ENCODE measurements around the gene PLS3.
A peak's percentile ranks its signal among the peaks of the same experiment; 100 is the strongest.
"Not testable (repeated sequence)": the region's sequence is repeated elsewhere in the genome, so short reads cannot be mapped to it uniquely, and the experiment has no call there.

PLS3 gene, protein sequence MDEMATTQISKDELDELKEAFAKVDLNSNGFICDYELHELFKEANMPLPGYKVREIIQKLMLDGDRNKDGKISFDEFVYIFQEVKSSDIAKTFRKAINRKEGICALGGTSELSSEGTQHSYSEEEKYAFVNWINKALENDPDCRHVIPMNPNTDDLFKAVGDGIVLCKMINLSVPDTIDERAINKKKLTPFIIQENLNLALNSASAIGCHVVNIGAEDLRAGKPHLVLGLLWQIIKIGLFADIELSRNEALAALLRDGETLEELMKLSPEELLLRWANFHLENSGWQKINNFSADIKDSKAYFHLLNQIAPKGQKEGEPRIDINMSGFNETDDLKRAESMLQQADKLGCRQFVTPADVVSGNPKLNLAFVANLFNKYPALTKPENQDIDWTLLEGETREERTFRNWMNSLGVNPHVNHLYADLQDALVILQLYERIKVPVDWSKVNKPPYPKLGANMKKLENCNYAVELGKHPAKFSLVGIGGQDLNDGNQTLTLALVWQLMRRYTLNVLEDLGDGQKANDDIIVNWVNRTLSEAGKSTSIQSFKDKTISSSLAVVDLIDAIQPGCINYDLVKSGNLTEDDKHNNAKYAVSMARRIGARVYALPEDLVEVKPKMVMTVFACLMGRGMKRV

GRCh38 chrX:115560978-115561604 is at the start of gene PLS3:
PLS3 (plus strand) TSS chrX:115561174; CDS start chrX:115610251, 49,077 bp downstream.
- peak; percentile 88 for DNase-seq

DNA sequence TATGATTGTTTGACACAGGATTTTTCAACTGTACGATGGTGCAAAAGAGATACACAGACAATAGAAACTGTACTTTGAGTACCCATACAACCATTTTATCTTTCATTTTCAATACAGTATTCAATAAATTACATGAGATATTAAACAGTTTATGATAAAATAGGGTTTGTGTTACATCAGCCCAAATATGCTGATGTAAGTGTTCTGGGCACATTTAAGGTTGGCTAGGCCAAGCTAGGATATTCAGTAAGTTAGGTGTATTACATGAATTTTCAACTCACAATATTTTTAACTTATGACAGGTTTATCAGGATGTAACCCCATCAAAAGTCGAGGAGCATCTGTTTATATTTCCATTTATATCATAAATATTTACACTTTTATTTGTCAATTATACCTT is 42.9 kb upstream of the PLS3 start:
- DNase-seq, result no peak

DNA sequence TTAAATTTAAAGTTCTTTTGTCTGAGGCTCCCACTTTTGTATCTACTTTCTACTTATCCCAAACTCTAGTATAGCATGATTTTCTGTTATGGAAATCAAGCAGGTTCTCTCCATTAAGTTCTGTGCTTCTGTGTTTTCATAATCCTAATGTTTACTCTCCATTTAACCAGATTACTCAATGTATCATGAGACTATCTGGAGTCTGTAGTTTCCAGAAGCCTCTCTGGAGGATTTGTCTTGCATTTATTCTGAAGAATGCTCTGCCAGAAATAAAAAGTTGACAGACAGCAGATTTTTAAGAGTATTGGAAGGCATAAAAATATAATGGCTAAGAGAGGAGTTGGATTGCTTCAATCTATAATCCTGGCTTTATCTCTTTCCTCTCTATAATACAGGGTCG is 39.2 kb upstream of the PLS3 start:
- no peak for DNase-seq

GRCh38 chrX:115522952-115523351 is 38.0 kb upstream of the PLS3 start:
- DNase-seq, result no peak

DNA sequence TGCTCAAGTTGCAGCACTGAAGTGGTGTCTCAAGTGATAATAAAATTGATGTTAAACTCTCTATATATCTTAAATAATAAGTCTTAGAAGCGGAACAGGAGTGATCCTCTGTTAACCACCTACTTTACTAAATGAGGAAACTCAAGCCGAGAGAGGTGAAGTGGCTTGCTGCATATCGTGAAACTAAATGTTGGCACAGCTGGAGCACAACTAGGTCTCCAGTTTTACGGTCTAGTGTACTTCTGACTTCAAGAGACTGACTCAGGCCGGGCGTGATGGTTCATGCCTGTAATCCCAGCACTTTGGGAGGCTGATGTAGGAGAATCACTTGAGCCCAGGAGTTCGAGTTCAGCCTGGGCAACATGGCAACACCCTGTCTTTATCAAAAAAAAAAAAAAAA is 35.5 kb upstream of the PLS3 start:
- no peak for DNase-seq

- no peak for DNase-seq
Measured at GRCh38 chrX:115531818-115532403, 29.1 kb upstream of the PLS3 start.

DNA sequence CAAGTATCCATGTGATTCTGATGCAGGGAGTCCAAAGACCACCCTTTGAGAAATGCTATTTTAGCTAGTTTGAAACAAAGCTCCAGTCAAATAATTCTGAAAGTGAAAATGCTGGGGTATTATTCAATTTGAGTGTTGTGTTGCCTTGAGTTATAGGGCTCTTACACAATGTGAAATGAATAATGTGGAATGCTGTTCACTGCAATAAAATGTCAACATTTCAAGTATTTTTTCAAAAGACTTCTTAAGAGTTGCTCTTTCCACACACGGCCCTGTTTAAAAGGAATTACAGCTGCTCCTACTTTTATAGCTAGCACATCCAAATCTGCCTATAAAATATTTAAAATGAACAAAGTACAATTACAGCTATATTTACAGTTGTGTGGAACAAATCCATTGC is 27.5 kb upstream of the PLS3 start:
- DNase-seq, result no peak

- DNase-seq, result no peak
Measured at GRCh38 chrX:115534383-115534782, 26.6 kb upstream of the PLS3 start.

DNA sequence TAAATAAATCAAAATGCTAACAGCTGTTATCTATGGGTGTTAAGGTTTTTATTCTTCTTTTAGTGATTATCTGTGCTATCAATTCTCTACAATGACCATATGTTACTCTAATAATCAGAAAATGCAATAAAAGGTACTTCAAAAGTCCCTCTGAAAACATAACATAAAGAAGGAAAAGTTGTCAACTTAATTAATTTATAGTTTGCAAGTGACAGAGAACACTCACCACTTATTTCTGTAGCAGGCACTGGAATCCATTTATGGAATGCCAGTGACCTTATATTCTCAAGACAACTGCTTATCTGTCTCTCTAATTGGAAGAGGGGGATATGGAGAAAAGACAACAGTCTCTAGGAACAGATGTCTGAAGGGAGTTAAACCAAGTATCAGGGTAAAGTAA is 25.6 kb upstream of the PLS3 start:
- DNase-seq, result no peak

GRCh38 chrX:115535844-115536243 is 25.1 kb upstream of the PLS3 start:
- no peak for DNase-seq

- no peak for DNase-seq
Measured at GRCh38 chrX:115539841-115540240, 21.1 kb upstream of the PLS3 start.

DNA sequence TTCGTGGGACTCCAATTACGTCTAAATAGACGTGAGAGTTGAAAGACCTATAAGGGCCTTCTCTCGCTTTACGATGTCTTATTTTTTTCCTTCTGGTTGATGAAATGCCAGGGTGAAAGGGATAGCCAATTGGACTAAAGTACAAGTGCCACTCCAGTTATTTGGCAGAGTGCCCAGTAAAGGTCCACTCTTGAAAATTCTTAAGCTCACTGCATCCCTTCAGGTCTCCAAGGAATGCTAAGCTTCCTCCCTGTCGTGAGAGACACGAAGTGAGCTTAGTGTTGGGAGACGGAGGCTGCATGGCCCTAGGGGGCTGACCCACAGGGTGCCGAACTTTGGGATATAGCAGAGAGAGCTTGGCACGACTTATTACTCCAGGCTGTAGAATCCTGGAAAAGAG is 19.9 kb upstream of the PLS3 start:
- DNase-seq, result not testable (repeated sequence)

DNA sequence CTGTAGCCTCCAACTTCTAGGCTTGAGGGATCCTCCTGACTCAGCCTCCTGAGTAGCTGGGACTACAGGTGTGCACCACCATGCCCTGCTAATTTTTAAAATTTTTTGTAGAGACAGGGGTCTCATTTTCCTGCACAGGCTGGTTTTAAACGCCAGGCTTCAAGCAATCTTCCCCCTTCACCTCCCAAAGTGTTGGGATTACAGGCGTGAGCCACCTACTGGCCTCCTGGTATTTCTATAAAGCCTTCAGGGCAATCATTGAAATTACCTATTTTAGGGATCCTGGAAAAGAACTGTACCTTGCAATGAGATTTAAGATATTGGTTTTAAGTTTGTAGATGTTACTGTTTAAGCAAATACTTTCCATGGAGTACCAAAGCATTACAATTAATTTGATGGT is 13.5 kb upstream of the PLS3 start:
- DNase-seq, result no peak

DNA sequence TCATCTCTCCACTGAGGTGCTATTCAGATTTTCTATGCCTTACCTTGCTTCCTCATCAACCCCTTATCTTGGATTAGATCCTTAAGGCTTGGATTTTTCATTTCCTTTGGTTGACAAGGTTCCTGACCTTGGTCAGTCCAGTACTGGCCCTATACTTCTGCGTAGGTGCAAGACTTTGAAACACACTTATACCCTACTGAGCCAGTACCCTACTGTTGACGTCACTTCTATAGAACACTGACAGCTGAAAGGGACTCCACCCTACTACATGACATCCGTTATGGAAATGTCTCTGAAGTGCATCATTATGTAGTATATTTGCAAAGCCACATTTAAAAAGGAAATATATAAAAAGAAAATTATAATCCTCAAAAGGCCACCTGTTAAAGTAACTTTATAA is 12.0 kb upstream of the PLS3 start:
- no peak for DNase-seq

- peak; percentile 25 for DNase-seq
Measured at GRCh38 chrX:115553171-115553570, 7.8 kb upstream of the PLS3 start.

- DNase-seq, result no peak
Measured at GRCh38 chrX:115559672-115560071, 1.3 kb upstream of the PLS3 start.

- DNase-seq, result no peak
Measured at GRCh38 chrX:115560211-115560977, 580 bp upstream of the PLS3 start.

- peak; percentile 69 for DNase-seq
Measured at GRCh38 chrX:115561605-115562479, 868 bp downstream of the PLS3 start.

- peak; percentile 32 for DNase-seq
Measured at GRCh38 chrX:115562480-115562847, 1.5 kb downstream of the PLS3 start.

DNA sequence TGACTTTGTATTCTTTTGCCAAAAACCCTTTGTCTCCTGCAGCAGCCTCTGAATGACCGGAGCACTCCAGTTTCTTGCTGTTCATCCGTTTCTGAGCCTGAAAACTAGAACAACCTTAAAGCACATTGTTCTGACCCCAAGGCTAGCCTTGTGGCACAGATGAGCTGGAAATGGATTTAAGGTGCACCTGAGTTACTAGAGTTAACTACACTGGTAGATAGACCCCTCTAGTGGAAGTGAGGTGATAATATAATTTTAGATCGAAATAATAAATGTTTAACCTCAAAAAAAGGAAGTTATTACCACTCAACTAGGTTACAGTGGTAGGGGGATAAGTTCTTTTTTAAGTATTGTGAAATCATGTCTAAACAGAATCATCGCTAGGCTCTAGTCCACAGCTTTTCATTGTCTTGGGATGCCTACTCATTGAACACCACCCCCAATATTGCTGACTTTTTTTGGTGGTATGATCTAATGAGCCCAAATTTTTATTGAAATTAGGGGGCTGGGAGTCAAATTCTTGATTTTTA is 2.7 kb downstream of the PLS3 start:
- DNase-seq, result no peak

DNA sequence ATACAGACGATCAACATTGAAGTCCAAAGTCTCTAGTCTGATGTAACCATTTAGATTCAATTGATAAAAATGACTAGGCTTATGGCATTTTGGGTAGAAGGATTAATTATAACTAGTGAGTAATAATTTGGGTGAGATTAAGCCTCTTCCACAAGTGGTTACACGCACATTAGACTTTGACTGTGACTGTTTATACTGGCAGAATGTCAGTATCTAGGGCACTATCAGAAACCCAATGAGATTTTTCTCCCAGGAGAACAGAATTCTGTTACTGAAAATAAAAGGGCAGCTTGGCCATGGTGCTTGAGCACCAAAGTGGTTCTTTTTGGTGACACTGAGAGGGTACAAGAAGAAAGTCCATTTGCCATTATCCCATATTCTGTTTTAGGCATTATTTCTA is 3.3 kb downstream of the PLS3 start:
- no peak for DNase-seq

DNA sequence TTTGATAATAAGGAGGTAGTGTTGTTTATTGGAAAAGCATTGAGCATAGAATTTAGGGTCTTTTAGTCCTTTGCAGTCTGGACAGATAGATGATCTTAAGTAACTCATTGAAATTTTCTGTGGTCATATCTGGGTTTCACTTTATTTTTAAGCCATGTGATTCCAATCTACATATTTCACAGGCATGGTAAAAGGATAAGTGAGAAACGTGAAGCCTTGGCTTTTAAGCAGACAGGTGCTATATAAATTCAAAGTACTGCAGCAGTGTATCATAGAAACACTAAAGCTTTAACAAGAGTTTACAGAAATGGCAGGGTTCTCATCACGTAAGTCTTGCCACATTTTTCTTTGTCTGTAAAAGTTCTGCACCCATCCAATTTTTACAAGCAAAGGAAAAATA is 4.9 kb downstream of the PLS3 start:
- DNase-seq, result no peak
